HG03469 (cell line): ENCODE data around the gene DUSP7.

ENCODE experiments used
- ATAC-seq: cut with Tn5 transposase; IDR thresholded peaks from one replicate; pipeline ENCODE4 v1.9.1; 2021; ENCODE audit warnings: mild to moderate bottlenecking, moderate library complexity, moderate number of reproducible peaks; ENCODE audit not compliant: unreplicated experiment

DUSP7 gene

DNA sequence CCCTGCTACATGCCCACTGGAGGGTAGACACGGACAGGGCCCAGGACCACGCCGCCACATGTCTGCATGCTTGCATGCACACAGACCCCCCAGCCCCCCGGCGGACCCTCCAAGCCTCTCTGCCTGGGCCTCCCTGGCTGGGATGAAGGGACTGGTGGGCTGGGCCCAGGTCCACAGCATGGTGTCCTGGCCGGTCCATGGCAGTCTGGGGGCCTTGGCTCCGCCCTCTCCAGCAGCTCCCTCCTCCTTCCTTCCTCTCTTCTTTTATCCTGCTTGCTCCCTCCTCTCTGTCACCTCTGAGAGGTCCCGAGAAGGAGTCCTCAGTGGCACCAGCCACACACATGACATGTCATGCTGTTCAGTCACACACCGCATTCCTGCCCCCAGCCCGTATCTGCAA lies 24.5 kb downstream of the DUSP7 start:
- no peak for ATAC-seq

GRCh38 chr3:52030714-52031310 lies 25.6 kb downstream of the DUSP7 start:
- no peak for ATAC-seq

- ATAC-seq, result no peak
These were observed 26.8 kb downstream of the DUSP7 start for GRCh38 chr3:52029535-52029934.

- no peak for ATAC-seq
These were observed 27.3 kb downstream of the DUSP7 start for GRCh38 chr3:52029053-52029452.

DNA sequence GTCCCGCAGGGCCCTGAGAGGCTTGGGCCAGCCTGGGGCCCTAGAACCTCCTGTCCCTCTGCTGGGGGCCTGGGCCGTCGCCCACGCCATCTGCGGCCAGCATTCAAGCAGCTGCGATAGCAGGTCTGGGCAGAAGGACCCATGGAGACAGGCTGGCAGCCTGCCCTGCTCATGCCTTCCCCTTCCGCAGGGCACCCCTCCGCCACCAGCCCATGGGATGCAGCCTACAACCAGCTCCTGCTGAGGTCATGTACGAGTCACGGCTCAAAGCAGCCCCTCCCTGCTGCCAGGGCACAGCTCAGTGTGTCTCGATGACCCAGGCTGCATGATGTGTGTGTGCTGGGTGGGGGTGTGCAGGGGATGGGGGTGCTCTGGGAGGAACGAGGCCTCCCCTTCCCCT lies 27.8 kb downstream of the DUSP7 start:
- ATAC-seq, result no peak

GRCh38 chr3:52026041-52026440 lies 30.3 kb downstream of the DUSP7 start:
- ATAC-seq, result no peak

DNA sequence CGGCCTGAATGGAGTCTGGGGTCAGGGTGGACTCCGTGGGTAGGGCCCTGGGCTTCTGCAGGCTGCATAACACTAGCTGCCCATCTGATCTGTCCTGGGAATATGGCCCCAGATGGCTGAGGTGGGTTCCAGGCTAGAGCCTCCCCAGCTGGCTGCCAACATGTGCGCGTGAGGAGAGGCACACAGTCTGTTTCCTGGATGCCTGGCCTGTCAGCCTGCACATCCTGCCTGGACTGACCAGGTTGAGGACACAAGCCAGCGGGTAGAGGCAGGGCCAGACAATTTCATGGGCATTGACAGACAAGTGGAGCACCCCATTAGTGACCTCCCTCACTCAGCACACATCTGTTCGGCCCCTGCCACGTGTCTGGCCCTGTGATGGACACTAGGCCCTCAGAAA lies 30.9 kb downstream of the DUSP7 start:
- ATAC-seq, result no peak

GRCh38 chr3:52024765-52025452 lies 31.5 kb downstream of the DUSP7 start:
- ATAC-seq, result no peak

- peak; percentile 56 for ATAC-seq
These were observed 32.3 kb downstream of the DUSP7 start for GRCh38 chr3:52023860-52024764.

DNA sequence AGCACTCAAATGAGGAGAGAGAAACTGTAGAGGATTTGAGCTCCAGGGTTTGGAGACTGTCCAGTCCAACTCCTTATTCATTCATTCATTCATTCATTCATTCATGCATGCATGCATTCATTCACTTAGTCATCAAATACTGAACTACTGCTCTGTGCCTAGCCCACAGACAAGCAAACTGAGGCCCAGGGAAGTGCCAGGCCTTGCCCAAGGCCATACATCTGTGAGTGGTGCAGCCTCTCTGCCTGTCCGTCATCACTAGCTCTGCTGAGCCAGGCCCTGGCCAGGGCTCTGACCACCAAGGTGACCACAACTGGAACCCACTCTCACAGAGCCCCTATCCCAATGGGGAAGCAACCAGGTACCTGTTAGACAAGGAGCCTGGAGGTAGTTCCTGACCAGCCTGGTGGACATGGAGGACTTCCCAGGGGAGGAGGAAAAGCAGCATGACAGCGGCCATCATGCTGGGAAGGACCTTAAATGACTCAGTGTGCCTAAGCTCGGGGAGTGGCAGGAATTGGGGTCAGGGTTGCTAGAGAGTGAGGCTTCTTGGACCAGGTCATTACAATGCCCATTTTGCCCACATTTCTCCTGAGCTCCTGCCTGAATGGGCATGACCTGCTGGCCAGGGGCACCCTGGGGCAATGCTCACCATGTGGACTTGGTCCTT lies 33.1 kb downstream of the DUSP7 start:
- no peak for ATAC-seq

DNA sequence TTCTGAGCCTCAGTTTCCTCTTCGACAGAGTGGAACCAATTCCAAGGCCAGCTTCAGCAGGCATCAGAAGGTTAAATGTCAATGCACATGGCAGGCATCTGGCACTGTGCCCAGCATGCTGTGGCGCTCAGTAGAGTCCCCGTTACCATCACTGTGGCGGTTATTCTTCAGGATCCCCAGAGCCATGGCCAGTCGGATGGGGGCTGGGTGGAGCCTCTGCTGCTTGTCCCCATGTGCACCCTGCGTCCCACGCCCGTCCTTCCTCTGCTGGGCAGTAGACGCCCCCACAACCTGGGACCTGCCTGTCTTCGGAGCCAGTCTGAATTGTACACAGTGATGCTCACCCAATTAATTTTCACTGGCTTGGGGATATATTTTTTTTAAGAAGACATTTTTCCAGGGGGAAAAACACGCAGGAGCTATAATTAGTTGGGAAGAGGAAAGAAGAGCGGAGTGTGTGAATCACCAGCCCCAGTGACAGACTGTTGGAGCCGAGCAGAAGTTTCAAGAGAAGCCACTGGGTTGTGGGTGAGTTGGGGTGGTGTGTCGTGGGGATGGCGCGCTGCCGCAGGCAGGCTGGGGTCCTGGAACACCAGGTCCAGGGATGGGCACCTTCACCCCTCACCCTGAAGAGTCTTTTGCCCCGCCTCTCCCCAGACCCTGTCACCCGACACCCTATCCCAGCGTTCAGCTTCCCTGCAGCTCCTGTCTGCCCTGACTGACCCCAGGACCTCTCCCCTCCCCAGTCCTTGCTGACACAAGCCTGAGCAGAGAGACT lies 33.9 kb downstream of the DUSP7 start:
- no peak for ATAC-seq

GRCh38 chr3:52021489-52022268 lies 34.7 kb downstream of the DUSP7 start:
- ATAC-seq, result no peak

DNA sequence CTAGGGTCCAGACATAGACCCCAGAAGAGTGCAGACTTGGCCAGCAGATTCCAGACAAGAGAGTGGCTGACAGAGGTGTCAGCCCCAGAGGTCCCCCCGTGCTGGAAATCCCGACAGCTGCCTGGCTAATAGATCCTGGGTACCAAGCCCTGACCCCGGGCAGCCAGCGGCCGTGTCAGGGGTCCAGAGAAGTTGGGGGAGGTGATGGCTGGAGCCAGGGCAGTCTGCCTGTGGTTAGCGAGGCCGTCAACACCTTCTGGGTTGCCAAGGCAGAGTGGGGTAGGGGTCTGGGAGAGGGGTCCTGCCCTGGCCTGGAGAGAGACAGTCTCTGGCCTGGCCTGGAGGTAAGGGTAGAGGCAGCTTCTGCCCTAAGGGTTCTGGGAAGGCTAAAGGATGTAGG lies 35.6 kb downstream of the DUSP7 start:
- ATAC-seq, result no peak

DNA sequence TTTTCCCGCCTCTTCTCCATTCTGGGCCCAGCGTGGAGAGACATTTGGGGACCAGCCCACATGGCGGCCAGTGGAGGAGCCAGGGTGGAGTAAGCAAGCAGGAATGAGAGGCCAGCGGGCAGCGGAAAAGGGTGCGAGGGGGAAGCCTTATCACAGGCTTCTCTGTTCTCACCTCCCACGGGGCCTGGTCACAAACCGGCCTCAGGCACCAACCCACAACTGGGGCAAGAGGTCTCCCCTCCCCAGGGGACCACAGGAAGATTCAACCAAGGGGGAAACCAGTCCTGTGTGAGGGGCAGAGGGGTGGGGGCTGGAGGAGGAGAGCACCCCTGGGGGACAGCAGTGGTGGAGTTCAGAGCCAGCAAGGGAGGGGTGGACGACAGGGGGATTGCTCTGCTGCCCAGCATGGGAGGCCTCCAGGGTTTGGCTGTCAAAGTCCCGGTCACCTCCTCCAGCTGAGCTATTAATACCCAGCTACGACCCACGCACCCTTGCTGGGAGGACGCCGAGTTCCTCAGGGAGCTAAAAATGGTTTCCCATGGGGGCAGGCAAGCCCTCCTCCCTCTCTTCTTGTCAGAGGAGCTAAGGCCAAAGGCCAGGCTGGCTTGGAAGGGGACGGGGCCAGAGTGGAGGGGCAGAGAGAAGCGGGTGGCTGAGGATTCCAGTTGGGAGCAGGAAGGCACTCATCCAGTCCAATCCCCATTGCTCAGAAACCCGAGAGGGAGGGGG lies 36.9 kb downstream of the DUSP7 start:
- no peak for ATAC-seq

DNA sequence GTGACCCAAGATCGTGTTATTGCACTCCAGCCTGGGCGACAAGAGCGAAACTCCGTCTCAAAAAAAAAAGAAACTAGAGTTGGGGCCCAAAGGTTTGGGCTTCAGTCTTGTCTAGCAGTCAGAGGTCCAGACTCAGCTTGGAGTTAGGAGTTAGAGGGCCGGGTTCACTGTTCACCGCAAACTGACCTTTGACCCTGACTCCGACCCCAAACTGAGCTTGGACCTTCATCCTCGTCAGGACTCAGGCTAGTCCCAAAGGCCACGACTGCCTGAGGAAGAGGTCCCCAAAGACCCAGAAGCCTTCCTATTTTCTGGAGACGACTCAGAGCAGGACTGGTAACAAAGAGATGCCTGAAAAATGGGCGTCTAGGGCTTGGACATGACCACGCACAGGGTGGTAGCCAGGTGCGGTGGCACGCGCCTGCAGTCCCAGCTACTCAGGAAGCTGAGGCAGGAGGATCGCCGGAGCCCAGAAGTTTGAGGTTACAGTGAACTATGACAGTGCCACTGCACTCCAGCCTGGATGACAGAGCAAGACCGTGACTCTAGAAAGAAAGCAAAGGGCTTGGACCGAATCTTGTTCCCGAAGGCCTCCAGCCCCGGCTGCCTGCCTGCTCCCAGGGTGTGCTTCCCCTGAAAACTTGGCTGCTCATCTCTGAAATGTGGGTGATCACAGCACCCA lies 37.9 kb downstream of the DUSP7 start:
- no peak for ATAC-seq

GRCh38 chr3:52017586-52017985 lies 38.8 kb downstream of the DUSP7 start:
- no peak for ATAC-seq

DNA sequence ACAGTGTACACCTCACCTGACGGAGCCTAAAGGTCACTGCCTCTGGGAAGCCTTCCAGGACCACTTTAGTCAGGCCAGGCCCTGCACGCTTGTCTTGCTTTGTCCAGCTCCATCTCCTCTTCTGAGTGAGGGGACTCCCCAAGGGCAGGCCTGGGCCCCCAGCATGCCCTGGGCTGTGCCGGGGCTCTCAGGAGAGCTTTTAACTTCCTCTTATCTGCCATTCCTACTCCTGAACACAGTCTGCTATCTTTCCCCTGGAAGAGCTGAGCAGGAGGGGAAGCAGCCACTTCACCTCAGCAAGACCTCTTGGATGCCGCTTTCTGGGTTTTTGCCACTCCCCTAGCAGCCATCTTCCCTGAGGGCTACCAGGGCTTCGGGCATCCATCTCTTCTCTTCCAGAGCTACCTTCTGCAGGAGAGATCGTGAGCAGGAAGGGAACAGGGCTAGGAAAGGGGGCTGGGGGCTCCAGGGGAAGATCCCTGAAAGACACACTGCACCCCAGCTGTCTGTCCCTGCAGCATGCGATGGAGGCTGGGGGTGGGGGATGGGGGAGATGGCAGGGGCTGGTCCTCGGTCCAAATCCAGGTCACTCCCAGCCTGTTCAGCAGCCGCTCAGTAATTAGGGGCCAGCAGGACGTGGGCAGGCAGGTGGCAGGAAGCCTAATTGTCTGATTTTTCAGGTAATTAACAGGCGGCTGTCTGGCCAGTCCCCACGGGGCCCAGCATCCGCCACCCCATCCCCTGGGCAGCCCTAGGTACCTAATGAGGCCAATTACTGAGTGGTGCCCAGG lies 40.7 kb downstream of the DUSP7 start:
- ATAC-seq, result no peak

- ATAC-seq, result no peak
These were observed 41.8 kb downstream of the DUSP7 start for GRCh38 chr3:52014613-52015012.
